Left ventricle myocardium inferior (tissue), 1 donor: ENCODE data around the gene GRAP2. TPM values are rescaled to one million over a fixed set of nuclear protein-coding genes. Genes with fewer than 3 reads are reported as not detected.

ENCODE experiments used
- DNase-seq: peaks from one replicate; pipeline ENCODE4 v3.0.0-alpha.2; 2020
- H3K27ac ChIP-seq: fragments of 200-600 bp; replicated peaks from 2 replicates; pipeline ENCODE4 v1.8.0; 2021
- H3K27me3 ChIP-seq: fragments of 200-600 bp; 2 replicates; pipeline ENCODE4 v1.8.0; 2021; ENCODE audit warnings: low read depth
- H3K36me3 ChIP-seq: fragments of 200-600 bp; 2 replicates; pipeline ENCODE4 v1.8.0; 2021
- H3K4me1 ChIP-seq: fragments of 200-600 bp; 2 replicates; pipeline ENCODE4 v1.8.0; 2021
- H3K4me3 ChIP-seq: fragments of 200-600 bp; 2 replicates; pipeline ENCODE4 v1.8.0; 2021; ENCODE audit warnings: mild to moderate bottlenecking, moderate library complexity
- H3K9me3 ChIP-seq: fragments of 200-600 bp; replicated peaks from 2 replicates; pipeline ENCODE4 v1.8.0; 2021
- intact Hi-C: fragments of 100-400 bp; cut with micrococcal nuclease; formaldehyde crosslinking; loops from one replicate; pipeline ENCODE4 v1.11.0; 2022
- long read RNA-seq: library from polyadenylated mRNA; unstranded; transcript quantifications from one replicate; pipeline ENCODE4 v2.0.0, GENCODE V29; 2021
- total RNA-seq: library from RNA; stranded (reverse); fragmentation: NEBNext Ultra II Directional; extraction: Animal tissue kit (Norgen Biotek cat#: 25700); gene quantifications from one replicate; pipeline ENCODE4 v1.2.1, GENCODE V29; 2021
- TF ChIP-seq, protein P1 (sequence below): fragments of 200-600 bp; IDR thresholded peaks from 2 replicates; pipeline ENCODE4 v1.8.0; 2021; ENCODE audit warnings: antibody characterized with exemption, mild to moderate bottlenecking, borderline replicate concordance
- donor health status: DM: no; HTN: yes; CAD: no; lungs with severe emphysema.

The GRAP2 gene
- total RNA-seq = 1.6 TPM
- long read RNA-seq = 0 reads

DNA sequence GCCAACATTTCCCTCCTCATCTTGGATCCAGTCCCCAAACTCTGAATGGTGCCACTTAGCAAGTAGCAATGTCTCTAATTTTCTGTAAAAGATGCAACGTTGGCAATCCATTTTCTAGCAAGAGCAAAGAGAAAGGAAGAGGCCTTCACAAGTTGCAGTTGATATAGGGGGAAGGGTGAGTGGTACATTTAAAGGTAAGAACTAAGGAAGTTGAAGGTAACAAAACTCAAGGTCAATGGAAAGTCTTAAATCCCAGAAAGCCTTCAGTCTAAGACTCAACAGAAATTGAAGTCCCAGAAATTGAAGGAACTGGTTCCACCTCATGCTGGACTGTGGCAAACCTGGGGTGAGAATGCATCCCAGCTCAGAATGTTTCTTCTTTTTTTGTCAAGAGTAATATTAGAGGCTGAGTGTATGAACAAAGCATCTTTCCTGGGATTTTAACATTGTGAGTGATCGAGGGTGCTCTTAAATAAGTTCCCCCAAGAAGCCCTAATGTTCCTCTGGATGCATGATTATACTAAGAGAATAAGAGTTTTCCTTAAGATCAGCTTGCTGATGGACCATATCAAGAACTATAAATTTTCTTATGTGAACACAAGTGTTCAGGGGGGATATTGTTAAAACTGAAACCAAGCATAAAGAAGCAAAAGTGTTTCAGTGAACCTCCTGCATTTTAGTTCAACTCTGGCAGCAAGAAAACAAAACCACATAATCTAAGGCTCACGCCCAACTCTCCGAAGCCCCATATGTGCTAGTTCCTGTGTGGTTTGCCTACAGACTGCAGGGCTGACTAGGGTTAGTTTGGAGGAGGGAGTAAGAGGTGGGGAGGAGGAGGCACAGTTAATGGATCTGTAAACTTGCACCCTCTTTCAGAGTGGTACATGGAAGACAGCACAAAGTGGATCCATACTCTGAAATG is at the start of gene GRAP2:
GRAP2 (plus strand) TSS at position 779 of the 922 bp plus-strand sequence. CDS start 46,023 bp downstream, outside the sequence.
- H3K27ac ChIP-seq = no peak within 1 kb of the TSS
- intact Hi-C loops = no loop called here
- peaks cover 49% of the 10 kb centered on the region for H3K27me3 ChIP-seq
- H3K9me3 ChIP-seq = no peaks in the 10 kb centered on the region
- no peak within 1 kb of the TSS for H3K4me3 ChIP-seq
- H3K36me3 ChIP-seq = no peaks in the 10 kb centered on the region
- TF ChIP-seq, protein P1, sequence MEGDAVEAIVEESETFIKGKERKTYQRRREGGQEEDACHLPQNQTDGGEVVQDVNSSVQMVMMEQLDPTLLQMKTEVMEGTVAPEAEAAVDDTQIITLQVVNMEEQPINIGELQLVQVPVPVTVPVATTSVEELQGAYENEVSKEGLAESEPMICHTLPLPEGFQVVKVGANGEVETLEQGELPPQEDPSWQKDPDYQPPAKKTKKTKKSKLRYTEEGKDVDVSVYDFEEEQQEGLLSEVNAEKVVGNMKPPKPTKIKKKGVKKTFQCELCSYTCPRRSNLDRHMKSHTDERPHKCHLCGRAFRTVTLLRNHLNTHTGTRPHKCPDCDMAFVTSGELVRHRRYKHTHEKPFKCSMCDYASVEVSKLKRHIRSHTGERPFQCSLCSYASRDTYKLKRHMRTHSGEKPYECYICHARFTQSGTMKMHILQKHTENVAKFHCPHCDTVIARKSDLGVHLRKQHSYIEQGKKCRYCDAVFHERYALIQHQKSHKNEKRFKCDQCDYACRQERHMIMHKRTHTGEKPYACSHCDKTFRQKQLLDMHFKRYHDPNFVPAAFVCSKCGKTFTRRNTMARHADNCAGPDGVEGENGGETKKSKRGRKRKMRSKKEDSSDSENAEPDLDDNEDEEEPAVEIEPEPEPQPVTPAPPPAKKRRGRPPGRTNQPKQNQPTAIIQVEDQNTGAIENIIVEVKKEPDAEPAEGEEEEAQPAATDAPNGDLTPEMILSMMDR = no peak
- peaks cover 12% of the 10 kb centered on the region for H3K4me1 ChIP-seq
- DNase-seq = no peak

DNA sequence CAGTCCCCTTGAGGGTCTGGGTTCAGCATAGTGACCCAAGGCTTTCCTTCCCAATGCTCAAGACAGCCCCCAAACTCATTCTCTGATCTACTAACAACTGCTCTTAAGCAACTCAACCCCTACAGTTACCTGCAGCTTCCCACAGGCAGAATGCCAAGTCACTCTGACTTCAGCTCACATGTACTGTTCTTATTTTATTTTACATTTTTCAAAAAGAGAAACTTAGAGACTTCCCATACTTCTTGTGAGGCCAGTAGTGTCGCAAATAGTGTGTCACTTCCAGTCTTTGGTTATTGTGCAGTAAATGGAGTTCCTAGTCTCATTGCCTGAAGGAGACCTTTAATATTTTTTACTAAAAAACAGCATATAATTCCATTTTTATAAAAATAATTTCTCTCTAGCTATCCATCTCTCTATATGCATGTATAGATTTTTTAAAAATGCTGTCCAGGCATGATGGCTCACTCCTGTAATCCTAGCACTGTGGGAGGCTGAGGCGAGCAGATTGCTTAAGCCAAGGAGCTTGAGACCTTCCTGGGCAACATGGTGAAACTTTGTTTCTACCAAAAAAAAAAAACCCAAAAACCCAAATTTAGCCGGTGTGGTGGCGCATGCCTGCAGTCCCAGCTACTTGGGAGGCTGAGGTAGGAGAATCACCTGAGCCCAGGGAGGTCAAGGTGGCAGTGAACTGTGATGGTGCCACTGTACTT is 49.1 kb upstream of the GRAP2 start:
- TF ChIP-seq, protein P1 = no peak
- Histone ChIP-seq H3K4me3 (no peak overlapping the region), H3K36me3 (no peaks in the 10 kb centered on the region), H3K9me3 (no peaks in the 10 kb centered on the region), H3K27ac (no peak overlapping the region), H3K27me3 (peaks cover 42% of the 10 kb centered on the region), H3K4me1 (no peaks in the 10 kb centered on the region)
- intact Hi-C loops = no loop called here
- no peak for DNase-seq

DNA sequence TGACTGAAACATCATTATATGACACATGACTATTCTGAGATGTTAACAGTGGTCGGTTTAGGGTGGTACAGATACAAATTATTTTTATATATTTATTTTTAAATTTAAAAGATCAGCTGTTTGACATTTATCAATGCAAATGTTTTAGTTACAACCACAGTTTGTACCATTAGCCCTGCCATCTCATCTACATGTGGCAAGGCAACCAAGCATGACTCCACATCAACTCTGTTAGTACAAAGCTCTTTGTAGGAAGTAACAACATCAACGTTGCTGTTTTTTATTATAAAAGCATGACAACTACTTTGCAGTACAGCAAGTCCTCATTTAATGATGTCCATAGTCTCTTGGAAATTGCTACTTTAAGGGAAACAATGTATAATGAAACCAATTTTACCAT is 48.1 kb upstream of the GRAP2 start:
- peaks cover 53% of the 10 kb centered on the region for H3K27me3 ChIP-seq
- no peaks in the 10 kb centered on the region for H3K4me1 ChIP-seq
- no peak overlapping the region for H3K27ac ChIP-seq
- TF ChIP-seq, protein P1 = no peak
- intact Hi-C loops = no loop called here
- no peaks in the 10 kb centered on the region for H3K9me3 ChIP-seq
- no peak overlapping the region for H3K4me3 ChIP-seq
- DNase-seq = no peak
- H3K36me3 ChIP-seq = no peaks in the 10 kb centered on the region

DNA sequence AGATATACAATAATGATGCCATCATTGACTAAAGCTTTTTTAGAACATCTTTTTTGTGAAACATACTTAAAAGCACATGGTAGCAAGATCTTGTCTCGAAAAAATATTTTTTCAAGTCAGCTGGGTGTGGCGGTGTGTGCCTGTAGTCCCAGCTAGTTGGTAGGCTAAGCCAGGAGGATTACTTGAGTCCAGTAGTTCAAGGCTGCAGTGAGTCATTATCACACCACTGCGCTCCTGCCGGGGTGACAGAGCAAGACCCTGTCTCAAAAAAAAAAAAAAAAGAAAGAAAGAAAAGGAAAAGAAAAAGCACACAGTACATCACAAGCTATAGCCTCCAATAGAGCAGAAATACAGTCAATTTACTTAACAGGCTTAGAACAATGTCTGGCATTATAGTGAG is 44.3 kb upstream of the GRAP2 start:
- H3K9me3 ChIP-seq = no peaks in the 10 kb centered on the region
- H3K27me3 ChIP-seq = peaks cover 72% of the 10 kb centered on the region
- intact Hi-C loops = no loop called here

DNA sequence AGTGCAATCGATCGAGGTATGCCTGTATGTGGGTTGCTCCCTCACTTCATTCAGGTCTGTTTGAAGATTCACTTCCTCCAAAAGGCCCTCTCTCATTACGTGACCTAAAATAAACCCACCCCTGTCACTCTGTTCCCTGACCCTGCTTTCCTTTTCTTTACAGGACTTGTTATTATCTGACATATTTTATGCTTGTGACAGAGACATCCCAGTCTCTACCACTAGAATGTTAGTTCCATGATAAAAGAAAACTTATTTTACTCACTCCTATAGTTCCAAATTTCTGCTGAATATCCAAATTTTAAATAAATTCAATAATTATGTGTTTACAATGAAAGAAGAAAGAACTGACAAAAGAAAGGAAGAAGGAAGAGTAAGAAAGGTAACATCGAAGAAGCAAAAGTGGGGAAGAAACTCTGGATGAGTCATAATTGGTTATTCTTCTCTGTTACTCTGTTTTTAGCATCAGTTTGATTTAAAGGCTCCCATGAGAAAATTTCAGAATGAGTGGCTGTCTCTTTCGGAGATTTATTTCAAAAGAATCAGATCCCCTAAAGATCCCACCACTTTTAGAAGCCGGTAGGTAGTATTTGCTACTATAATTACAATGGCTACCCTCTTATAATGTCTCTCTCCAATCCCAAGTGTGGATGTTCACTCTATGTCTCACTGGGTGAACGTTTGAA is 40.8 kb upstream of the GRAP2 start:
- no peaks in the 10 kb centered on the region for H3K4me1 ChIP-seq
- TF ChIP-seq, protein P1 = no peak

More for the DNA sequence above, 44.3 kb upstream of the GRAP2 start:
- Histone ChIP-seq H3K36me3 (no peaks in the 10 kb centered on the region), H3K4me3 (no peak overlapping the region), H3K27ac (no peak overlapping the region), H3K4me1 (no peaks in the 10 kb centered on the region)
- TF ChIP-seq, protein P1 = no peak
- no peak for DNase-seq

More for the DNA sequence above, 40.8 kb upstream of the GRAP2 start:
- no peak overlapping the region for H3K4me3 ChIP-seq
- DNase-seq = no peak
- H3K36me3 ChIP-seq = no peaks in the 10 kb centered on the region
- H3K9me3 ChIP-seq = no peaks in the 10 kb centered on the region
- intact Hi-C loops = no loop called here
- H3K27ac ChIP-seq = no peak overlapping the region
- H3K27me3 ChIP-seq = peaks cover 80% of the 10 kb centered on the region
